Measurements from ENCODE around the gene OXT.
"Not testable (repeated sequence)": the region's sequence is repeated elsewhere in the genome, so short reads cannot be mapped to it uniquely, and the experiment has no call there.

Gene OXT

DNA sequence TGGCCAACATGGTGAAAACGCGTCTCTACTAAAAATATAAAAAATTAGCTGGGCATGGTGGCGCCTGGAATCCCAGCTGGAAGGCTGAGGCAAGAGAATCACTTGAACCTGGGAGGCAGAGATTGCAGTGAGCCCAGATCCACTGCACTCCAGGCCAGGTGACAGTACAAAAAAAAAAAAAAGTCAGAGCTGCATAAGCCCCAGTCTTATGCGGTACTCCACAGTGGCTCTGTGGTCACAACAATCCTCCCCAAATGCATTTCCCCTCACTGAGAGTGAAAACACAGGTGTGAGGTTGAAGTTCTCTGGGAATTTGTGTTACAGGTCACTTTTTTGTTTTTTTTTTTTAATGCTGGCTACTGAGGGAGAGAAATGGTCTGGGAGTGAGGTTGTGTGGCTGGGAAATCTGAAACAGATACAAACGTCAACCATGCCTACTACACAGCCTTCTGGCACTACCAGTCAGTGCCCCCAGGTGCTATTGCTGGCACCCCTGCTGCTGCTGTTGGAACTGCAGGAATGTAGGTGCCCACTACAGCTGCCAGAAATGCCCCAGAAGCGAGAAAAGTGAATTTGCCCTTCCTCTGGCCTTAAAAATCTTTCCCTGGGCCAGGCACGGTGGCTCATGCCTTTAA, 19.9 kb upstream of the OXT start:
- no peak for DNase-seq

DNA sequence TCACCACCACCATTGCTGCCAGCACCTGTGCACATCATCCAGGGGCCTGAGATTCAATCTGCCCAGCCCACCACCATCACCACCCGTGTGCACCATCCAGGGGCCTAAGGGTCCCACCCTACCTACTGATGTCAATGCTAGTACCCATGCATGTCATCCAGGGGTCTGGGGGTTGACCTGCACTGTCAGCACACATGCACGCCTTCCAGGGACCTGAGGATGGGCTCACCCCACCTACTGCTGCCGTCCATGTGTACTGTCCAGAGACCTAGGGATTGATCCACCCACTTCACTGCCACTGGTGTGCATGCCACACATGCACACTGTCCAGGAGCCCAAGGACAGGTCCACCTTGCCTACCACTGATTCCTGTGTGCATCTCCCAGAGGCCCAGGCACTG, 11.9 kb upstream of the OXT start:
- no peak for DNase-seq

DNA sequence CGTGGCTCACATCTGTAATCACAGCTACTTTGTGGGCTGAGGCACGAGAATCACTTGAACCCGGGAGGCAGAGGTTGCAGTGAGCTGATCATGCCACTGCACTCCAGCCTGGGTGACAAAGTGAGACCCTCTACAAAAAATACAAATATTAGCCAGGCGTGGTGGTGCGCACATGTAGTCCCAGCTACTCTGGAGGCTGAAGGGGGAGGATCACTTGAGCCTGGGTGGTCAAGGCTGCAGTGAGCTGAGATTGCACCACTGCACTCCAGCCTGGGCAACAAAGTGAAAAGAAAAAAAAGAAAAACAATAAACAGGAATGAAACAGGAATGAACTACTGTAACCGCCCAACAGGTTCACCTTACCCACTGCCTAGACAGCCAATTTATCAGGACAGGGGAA, 7.3 kb upstream of the OXT start:
- DNase-seq, result not testable (repeated sequence)

DNA sequence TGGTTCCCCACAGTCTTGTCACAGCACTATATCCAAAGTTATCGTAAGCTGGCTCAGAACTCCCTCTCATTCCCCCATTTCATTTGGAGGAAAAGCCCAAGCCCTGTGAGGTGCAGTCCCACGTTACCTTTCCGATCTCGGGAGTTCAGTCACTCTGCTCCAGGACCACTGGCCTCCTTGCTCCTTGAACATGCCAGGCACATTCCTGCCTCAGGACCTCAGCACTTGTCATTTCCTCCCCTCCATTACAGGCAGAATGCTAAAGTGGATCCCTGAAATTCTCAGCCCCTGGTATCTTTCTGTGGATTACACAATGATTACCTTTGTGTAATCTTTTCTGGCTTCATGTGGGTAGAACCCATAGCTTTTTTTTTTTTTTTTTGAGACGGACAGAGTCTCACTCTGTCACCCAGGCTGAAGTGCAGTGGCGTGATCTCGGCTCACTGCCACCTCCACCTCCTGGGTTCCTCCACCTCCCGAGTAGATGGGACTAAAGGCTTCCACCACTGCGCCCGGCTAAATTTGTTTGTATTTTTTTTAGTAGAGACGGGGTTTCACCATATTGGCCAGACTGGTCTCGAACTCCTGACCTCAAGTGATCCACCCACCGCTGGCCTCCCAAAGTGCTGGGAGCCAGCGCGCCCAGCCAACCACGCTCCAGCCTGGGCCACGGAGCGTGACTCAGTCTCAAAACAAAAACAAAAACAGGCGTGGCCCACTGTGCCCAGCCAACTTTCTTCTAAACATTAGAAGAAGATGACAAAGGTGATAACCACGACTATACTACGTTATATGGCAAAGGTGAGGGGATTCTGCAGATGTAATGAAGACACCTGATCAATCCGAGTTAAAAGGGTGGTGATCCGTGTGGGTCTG, 4.0 kb upstream of the OXT start:
- DNase-seq, result no peak

DNA sequence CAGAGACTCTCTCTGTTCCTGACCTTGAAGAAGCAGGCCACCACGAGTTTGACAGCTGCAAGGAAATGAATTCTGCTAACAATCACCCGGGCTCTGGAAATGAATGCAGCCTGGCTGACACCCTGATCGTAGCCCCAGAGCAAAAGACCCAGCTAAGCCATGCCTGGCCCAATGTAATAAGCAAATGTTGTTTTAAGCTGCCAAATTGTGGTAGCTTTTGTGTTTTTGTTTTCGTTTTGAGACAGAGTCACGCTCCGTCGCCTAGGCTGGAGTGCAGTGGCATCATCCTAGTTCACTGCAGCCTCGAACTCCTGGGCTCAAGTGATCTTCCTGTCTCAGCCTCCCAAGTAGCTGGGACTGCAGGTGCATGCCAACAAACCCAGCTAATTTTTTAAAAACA, 3.3 kb upstream of the OXT start:
- no peak for DNase-seq

DNA sequence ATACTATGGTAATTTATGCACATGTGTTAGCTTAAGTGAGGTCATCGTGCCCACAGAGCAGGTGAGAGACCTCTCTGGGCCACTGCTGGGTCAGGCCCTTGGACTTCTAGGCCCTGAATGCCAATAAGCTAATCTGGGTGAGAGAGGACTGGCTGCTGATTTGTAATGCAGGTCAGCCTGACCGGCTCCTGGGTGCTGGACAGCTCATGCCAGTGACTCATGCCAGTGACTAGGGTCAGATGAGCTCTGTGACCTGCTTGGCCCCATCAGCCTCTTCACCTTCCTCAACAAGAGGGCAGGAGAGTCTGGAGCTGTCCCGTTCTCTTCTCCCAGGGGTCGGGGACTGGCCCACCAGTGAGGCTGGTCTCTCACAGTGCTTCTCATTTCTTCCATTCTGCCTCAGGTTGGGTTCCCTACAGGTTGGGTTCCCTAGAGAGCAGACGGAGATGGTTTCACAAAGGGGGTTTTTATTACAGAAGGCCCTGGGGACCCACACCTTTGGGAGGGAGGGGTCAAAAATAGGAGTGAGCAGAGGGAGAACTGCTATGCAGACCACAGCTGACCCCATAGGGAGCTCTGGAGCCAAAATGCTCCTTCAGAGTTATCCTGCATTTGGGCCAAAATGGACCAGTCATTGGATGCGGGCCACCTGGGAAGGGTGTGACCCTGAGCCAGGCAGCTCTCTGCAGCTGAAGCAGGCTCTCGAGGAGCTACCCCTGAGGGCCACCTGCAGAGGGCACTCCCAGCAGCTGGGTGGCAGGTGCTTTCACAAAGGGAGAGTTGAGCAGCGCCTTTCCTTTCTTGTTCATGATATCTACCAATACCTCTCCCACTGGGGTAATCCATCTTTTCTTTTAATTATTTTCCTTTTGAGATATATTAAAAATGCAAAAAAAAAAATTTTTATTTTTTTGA, 2.2 kb upstream of the OXT start:
- no peak for DNase-seq

DNA sequence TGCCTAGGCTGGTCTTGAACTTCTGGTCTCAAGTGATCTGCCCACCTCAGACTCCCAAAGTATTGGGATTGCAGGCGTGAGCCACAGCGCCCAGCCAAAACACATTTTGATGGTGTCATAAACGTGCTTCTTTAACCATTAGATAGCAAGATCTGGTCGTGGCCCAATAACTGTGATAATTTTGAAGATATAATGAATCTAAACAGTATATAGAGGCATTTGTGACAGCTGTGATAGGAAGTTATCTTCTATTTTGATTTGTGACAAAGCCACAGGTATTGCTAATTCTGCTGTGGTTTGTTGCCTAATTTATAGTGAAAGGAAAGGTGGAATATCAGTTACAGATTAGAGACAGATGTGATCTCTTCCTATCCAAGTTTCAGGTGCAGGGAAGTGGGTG, 695 bp upstream of the OXT start:
- DNase-seq, result no peak

DNA sequence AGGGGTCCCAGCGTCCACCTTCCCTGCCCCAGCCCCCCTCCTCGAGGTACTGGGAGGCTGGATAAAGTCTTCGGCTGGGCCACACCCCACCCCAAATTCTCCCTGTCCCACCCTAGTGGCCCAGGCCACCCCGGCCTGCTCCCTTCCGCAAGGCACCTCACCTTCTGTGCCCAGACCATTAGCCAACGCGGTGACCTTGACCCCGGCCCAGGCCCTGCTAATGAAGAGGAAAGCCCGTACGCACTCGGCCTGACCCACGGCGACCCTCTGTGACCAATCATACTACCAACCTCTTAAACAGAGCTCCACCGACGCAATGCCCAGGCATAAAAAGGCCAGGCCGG, 182 bp upstream of the OXT start:
- DNase-seq, result no peak

DNA sequence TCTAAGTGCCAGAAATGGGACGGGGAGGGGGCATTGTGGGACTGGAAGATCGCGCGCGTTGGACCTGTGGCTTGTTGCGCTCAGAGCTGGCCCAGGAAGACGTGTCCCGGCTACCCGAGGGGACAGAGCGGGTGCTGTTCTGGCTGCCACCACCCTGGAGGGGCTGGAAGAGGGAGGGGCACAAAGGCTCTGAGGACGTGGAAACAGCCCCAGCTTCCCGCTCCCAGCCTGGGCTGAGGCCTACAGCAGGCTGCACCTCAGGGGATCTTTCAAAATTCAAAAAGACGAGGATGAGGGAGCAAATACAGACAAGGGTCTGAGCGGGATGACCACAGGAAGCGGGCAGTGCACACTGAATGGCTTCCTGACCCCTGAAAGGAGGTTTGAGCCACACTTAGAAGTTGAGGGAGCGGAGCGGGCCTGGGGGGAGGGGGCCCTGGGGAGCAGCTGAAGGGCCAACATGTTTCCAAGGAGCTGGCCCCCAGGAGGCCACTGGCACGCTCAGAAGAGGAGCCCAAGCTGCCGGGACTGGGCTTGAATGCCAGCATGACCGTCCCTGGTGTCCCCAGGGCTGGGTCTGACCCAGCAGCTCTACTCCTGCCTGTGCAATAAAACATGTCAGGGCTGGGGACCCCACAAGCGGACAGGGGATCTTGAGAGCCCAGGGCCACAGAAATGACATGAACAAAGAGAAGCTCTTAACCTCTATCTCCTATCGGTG, 1.3 kb downstream of the OXT start:
- no peak for DNase-seq

DNA sequence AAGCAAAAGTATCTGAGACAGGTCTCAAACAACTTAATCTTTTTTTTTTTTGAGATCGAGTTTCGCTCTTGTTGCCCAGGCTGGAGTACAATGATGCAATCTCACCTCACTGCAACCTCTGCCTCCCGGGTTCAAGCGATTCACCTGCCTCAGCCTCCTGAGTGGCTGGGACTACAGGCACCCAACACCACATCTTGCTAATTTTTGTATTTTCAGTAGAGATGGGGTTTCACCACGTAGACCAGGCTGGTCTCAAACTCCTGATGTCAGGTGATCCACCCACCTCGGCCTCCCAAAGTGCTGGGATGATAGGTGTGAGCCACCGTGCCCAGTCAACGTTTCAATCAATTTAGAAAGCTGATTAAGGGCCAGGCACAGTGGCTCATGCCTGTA, 1.8 kb downstream of the OXT start:
- DNase-seq, result not testable (repeated sequence)

DNA sequence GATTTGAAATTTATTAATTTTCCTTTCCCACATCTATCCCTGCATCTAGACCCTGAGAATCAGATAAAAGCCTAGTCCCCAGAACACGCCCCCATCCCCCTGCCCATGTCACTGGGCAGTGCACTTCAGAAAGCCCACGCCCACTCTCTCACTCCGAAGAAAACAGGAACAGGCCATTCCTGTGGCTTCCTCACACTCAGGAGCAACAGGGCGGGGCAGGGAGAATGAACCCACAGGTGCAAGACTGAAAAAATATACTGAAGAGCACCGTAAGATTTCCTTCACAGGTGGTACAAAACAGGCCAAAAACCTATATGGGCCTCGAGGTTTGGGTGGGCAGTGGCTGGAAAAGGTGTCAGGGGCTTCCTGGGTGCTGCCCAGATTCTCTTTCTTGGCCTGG, 3.4 kb downstream of the OXT start:
- no peak for DNase-seq

DNA sequence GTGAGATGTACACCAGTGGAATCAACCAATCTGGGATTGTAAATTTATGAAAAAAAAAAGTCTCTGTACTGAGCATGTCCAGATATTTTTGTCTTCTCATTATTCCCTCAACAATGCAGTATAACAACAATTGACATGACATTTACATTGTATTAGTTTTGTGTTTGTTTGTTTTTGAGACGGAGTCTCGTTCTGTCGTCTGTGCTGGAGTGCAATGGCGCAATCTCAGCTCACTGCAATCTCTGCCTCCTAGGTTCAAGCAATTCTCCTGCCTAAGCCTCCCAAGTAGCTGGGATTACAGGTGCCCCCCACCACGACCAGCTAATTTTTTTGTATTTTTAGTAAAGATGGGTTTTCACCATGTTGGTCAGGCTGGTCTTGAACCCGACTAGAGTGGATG, 3.9 kb downstream of the OXT start:
- DNase-seq, result not testable (repeated sequence)

DNA sequence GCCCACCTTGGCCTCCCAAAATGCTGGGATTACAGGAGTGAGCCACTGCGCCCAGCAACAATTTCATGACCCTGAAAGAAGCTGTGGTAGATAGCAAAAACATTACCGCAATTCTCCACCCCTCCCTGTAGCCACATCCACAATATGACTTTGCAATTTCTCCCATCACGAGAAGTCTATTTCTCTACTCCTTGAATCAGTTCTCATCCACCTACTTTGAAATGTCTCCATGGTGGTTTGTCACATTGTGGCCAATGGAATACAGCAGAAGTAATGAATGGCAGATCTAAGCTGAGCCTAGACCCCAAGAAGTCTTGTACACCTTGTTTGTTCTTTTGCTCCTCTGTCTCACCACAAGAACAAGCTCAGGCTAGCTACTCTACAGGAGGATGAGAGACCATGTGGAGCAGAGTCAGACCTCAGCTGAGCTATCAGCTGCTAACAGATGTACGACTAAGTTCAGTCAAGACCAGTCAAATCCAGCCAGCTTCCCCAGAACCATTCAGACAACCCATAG, 6.3 kb downstream of the OXT start:
- DNase-seq, result no peak

DNA sequence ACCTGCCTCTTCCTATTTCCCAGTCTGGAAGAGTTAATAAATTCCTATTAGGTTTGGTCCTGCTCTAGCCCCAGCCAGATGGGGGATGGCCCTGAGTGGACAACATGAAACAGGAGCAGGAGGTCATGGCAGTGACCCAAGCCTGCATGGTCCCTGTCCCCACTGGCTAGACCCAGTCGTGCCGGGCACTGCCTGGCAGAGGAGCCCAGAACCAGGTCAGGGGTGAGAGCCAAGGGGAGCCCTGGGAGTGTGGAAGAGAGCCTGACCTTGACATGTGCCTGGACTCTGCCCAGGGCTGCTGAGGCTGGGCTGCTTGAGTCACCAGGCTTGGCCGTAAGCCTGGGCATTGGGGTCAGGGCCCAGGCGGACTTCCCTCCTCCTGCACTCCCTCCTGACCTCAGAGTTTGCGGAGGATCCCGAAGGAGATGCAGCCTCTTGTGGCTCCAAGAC, 9.5 kb downstream of the OXT start:
- DNase-seq, result no peak

DNA sequence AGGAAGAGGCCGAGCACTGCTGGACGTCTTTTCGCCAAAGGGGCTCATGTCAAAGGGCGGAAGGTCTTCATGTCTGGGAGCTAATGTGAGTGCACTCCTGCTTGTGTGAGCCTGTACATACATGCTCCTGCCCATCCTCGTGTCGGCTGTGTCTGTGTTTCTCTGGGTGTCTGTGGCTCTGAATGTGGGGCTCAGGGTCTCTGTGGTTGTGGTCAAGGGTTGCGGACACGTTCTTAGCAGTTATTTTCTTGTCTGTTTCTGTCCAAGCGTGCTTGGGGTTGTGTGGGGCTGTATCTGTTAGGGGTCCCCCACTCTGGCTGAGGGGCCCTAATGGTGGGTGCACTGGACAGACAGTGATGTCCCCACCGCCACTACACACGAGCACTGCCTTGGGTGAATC, 10.2 kb downstream of the OXT start:
- no peak for DNase-seq

DNA sequence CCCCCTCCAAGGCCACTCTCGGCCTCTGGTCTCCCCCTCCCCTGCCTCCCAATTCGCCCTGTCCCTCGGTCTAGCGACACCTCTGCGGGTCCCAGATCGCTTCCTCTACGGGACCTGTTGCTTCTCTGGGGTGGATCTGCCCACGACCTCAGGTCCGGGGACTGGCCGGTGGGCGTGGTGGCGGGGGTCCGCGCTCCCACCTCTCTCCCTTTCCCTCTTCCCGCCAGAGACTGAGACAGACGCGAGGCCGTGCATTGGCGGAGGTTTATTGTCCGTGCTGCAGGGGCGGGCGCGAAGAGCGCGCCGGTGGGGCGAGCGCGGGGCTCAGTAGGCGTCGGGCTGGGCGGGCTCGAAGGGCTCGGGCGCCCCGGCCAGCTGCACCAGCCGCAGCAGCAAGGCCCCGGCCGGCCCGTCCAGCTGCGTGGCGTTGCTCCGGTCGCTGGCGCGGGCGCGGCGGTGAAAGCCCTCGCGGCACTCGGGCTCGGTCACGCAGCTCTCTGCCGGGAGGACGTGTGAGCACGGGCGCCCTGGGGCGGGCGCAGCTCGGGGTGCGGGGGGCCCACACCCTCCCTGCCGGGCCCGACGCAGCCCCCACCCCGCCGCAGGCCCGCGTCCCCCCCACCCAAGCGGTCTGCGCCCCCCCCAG, 11.0 kb downstream of the OXT start:
- no peak for DNase-seq

DNA sequence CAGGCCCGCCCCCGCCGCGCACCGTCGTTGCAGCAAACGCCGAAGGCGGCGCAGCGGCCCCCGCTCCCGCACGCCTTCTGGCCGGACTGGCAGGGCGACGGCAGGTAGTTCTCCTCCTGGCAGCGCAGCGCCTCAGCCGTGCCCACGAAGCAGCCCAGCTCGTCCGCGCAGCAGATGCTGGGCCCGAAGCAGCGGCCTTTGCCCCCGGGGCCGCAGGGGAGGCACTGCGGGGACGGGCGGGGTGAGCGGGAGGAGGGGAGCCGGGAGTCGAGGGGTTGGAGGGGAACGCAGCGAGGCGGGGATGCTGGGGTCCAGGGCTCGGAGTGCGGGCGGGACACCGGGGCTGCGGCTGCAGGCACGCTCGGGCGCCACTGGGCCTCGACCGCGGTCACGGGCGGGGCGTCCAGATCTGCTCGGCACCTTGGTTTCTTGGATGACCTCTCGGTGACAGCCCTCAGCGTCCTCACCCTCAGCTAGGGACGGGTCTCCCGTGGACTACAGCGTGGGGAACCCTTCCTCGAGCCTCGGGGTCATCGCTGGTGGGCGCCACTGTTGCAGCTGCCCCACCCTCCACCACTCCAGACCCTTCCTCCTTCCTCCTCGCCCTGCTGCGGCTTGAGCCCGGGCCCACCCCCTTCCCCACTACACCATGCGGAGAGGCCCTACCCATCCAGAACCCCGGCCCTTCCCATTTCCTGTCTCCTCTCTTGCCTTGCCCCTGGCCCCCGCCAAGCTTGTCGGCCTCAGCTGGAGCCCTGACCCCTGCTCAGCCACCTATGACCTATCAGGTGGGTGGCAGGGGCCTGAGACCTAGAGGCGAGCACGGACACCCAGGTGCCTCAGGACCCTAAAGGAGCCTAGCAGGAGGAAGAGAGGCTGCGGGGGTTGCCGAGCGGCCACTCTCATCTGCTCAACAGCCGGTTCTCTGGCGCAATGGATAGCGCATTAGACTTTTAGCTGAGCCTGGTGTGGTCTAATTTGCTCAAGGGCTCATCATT, 11.8 kb downstream of the OXT start:
- DNase-seq, result no peak

DNA sequence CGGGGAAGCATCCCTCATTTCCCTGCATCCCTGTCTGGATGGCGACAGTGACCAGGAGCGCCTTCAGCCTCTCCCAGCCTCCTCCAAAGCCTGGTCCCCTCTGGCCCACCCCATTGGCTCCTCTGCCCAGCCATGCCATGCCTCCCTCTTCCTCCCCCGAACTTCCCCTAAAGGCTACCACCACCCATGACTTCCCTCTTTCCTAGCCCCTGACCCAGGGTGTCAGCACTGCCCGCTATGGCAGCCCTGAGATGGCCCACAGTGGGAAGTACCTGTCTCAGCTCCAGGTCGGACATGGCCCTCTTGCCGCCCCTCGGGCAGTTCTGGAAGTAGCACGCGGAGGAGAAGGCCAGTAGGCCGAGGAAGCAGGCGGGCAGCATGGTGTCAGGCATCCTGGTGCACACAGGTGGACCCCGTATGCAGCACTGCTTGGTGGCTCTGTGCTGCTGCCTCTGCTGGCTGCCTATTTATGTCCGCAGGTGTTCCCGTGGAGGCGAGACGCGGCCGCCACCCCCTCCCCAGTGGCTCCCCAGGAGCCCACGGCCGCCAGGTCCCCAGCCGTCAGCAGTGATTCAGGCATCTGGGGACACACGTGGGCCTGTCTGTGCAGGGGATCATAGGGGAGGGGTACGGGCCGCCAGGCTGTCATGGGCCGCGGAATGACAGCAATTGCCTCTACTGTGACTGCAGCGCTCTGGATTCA, 13.0 kb downstream of the OXT start, which contains the start of gene AVP:
Gene AVP, minus strand, starts transcription at position 442 of the 703 bp plus-strand sequence. Its CDS starts 50 bp downstream, at position 392.
- no peak for DNase-seq

DNA sequence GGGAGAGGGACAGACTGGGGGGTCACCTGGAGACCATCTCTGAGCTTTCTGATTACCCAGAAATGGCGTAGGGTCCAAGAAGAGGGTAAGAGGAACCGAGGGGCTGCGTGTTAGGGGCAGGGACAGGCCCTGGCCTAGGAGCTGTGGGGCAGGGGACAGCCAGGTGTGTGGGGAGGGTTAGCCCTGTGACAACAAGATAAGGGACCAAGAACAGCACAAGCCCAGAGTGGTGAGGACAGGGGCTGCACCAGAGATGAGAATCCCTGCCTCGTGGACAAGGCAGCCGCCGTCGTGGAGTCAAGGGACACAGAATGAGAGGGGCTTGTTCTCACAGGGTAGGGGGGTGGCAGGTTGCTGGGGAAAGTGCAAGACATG, 13.6 kb downstream of the OXT start:
- no peak for DNase-seq

DNA sequence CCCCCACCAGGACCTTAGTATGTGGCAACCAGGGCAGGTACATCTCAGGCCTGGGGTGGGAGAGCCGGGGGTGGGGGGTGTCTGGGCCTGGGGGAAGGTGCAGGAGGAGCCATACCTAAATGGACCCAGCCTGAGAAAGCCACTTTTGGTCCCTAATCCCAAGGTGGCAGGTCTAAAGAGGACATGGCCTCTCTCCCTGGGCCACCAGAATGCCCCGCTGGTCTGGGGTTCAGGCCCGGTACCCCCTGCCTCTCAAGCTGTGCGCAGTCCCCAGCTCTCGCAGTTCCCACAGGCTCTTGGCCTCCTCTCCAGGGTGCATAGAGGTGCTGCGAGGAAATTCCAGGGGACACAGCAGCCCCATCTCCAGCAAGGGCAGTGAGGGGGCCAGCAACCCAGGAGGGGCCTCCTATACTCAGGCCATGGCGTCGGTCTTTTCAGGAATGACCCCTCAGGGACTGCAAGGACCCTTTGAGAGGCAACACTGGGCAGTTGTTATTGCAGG, 14.2 kb downstream of the OXT start:
- DNase-seq, result no peak
